Peyer's patch (tissue), 4 donors: ENCODE results near the gene CECR2.

Experiments
- POLR2A ChIP-seq, 2 donors: fragments of 450-650 bp; IDR thresholded peaks; one replicate each; pipeline ENCODE4 v1.5.1; 2017; ENCODE audit warnings: antibody characterized with exemption in 2 of 2, mild to moderate bottlenecking in 2 of 2, moderate library complexity in 2 of 2
- TF ChIP-seq, protein P1 (sequence below), 6 experiments: fragments of 450-650 bp in 4 of 6; fragments of 200-600 bp in 2 of 6; sonication (generic) in 1 of 6; IDR thresholded peaks; one replicate each; pipeline ENCODE4 v1.5.1; 2017 to 2019; ENCODE audit warnings: antibody characterized with exemption in 6 of 6, mild to moderate bottlenecking in 3 of 6, moderate library complexity in 1 of 6

DNA sequence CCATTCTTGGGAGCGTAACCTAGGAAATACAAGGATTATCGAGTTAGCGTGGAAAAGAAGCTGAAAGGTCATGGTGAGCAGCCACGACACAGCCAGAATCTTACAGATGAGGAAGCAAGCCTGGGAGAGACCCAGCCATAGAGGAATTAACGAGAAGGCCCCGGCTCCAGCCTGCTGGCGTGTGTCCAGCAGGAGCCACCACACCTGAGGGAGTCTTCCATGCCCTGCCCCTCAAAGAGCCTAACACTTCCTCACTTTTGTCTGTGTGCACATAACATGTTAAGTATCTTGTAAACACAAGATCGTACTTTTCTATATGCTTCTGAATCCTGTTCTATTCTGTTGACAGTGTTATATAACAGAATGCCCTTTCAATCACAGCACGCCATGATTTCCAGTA is 18.1 kb downstream of the CECR2 start:
- TF ChIP-seq, protein P1, sequence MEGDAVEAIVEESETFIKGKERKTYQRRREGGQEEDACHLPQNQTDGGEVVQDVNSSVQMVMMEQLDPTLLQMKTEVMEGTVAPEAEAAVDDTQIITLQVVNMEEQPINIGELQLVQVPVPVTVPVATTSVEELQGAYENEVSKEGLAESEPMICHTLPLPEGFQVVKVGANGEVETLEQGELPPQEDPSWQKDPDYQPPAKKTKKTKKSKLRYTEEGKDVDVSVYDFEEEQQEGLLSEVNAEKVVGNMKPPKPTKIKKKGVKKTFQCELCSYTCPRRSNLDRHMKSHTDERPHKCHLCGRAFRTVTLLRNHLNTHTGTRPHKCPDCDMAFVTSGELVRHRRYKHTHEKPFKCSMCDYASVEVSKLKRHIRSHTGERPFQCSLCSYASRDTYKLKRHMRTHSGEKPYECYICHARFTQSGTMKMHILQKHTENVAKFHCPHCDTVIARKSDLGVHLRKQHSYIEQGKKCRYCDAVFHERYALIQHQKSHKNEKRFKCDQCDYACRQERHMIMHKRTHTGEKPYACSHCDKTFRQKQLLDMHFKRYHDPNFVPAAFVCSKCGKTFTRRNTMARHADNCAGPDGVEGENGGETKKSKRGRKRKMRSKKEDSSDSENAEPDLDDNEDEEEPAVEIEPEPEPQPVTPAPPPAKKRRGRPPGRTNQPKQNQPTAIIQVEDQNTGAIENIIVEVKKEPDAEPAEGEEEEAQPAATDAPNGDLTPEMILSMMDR (IDR thresholded peaks at IDR 0.05) = no peak
- no peak for TF ChIP-seq POLR2A (IDR thresholded peaks at IDR 0.05)
